ENCODE results near the gene VSTM5. TPM values are rescaled to one million over a fixed set of nuclear protein-coding genes. Genes with fewer than 3 reads are reported as not detected.

Gene VSTM5
- polyA plus RNA-seq, 1 experiment = 0.63 TPM

DNA sequence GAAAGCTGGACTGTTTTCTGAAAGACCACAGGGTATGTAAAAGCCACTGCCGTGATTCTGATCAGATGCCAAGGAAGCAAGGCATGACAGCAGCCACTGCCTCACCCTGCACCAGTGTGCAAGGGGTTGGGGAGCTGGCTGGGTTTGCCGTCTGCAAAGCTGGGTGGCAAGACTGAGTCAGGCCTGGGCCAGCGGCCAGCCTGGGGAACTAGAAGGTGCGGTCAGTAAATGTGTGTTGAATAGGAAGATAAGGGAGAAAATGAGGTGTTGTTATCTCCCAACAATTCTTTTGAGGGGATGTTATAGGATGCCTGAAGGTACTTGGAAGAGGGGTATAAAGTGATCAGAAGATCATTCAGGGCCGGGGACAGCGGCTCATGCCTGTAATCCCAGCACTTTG is 8.0 kb downstream of the VSTM5 start:
- ChIA-PET CTCF (no interaction called here), POLR2A (no interaction called here)
- TF ChIP-seq CTCF (IDR thresholded peaks at IDR 0.05; ENCODE audit: insufficient read depth, low read depth, low read length) = no peak
- no peak for DNase-seq (ENCODE audit: low read depth)
- H3K27me3 ChIP-seq (ENCODE audit: control insufficient read depth, insufficient read depth, low read length) = no peaks in the 10 kb centered on the region
- no peak overlapping the region for H3K4me3 ChIP-seq (ENCODE audit: low read depth, low read length)
- H3K36me3 ChIP-seq (ENCODE audit: control insufficient read depth, insufficient read depth, low read length) = no peaks in the 10 kb centered on the region

GRCh38 chr11:93842034-93842433 is 8.4 kb downstream of the VSTM5 start:
- no peak for TF ChIP-seq CTCF (IDR thresholded peaks at IDR 0.05; ENCODE audit: insufficient read depth, low read depth, low read length)
- CTCF ChIA-PET = no interaction called here
- DNase-seq (ENCODE audit: low read depth) = no peak

GRCh38 chr11:93841446-93841845 is 9.0 kb downstream of the VSTM5 start:
- ChIA-PET CTCF (no interaction called here), POLR2A (no interaction called here)
- DNase-seq (ENCODE audit: low read depth) = no peak
- Histone ChIP-seq H3K4me3 (ENCODE audit: low read depth, low read length) (no peak overlapping the region), H3K36me3 (ENCODE audit: control insufficient read depth, insufficient read depth, low read length) (no peaks in the 10 kb centered on the region), H3K27me3 (ENCODE audit: control insufficient read depth, insufficient read depth, low read length) (no peaks in the 10 kb centered on the region)
- no peak for TF ChIP-seq CTCF (IDR thresholded peaks at IDR 0.05; ENCODE audit: insufficient read depth, low read depth, low read length)

More at GRCh38 chr11:93842034-93842433, 8.4 kb downstream of the VSTM5 start:
- POLR2A ChIA-PET = no interaction called here
- Histone ChIP-seq H3K36me3 (ENCODE audit: control insufficient read depth, insufficient read depth, low read length) (no peaks in the 10 kb centered on the region), H3K4me3 (ENCODE audit: low read depth, low read length) (no peak overlapping the region), H3K27me3 (ENCODE audit: control insufficient read depth, insufficient read depth, low read length) (no peaks in the 10 kb centered on the region)

DNA sequence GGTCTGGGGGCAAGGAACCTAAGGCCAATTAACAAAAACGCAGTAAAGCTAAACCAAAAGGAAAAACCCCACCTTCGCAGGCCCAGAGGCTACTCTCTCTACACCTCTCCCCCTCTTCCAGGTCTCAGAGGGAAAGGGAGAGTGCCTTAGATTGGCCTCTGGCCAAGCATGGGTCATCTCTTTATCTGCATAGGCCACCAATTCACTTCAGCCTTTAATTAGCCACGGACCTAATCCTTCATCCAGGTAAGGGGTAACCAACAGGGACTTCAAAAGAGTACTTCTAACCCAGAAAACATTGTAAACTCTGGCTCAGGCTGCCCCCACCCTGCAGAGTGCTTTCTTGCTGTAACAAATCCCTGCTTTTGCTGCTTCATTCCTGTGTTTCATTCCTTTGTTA is 9.4 kb downstream of the VSTM5 start:
- no peak for DNase-seq (ENCODE audit: low read depth)
- ChIA-PET CTCF (no interaction called here), POLR2A (no interaction called here)
- Histone ChIP-seq H3K27me3 (ENCODE audit: control insufficient read depth, insufficient read depth, low read length) (no peaks in the 10 kb centered on the region), H3K36me3 (ENCODE audit: control insufficient read depth, insufficient read depth, low read length) (no peaks in the 10 kb centered on the region), H3K4me3 (ENCODE audit: low read depth, low read length) (no peak overlapping the region)
- TF ChIP-seq CTCF (IDR thresholded peaks at IDR 0.05; ENCODE audit: insufficient read depth, low read depth, low read length) = no peak

DNA sequence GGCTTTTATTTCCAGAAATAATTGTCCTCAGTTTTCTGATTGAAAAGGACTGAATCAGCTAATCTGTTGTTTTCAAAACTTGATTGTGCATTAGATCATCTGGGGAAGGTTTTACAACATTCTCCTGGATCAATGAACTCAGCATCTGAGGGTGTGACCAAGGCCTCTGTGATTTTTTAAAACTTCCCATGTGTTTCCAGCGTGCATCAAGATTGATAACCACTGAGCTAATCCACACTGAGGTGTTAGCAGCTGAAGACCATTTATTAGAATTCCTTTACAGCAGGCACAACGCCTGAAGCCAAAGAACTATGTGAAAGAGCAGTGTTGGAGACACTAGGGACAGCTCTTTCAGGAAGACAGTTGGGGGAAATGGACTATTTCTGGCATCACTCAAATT is 10.2 kb downstream of the VSTM5 start:
- no peak overlapping the region for H3K4me3 ChIP-seq (ENCODE audit: low read depth, low read length)
- no peak for TF ChIP-seq CTCF (IDR thresholded peaks at IDR 0.05; ENCODE audit: insufficient read depth, low read depth, low read length)
- H3K27me3 ChIP-seq (ENCODE audit: control insufficient read depth, insufficient read depth, low read length) = no peaks in the 10 kb centered on the region
- CTCF ChIA-PET = interaction anchor here (1.3 kb wide), 1 partner anchor 21 kb away, joined by 3 read pairs; no protein-coding TSS in a partner anchor
- POLR2A ChIA-PET = no interaction called here
- no peaks in the 10 kb centered on the region for H3K36me3 ChIP-seq (ENCODE audit: control insufficient read depth, insufficient read depth, low read length)
- DNase-seq (ENCODE audit: low read depth) = no peak
